MCF 10A (cell line): Measurements from ENCODE around the gene FKBP1B. TPM values are rescaled to one million over a fixed set of nuclear protein-coding genes. Genes with fewer than 3 reads are reported as not detected.
A peak's percentile ranks its signal among the peaks of the same experiment; 100 is the strongest.

Source experiments
- BruUV-seq: library from RNA; stranded (reverse); fragments of 400-500 nt; replicated peaks from 2 replicates; lab custom pipeline; 2021; lab: Mats Ljungman, UMichigan
- CTCF ChIA-PET: fragments of 300-600 bp; sonication (Branson Sonifier 250); formaldehyde crosslinking; extraction: SDS; loops from one replicate; lab custom pipeline; 2021; ENCODE audit warnings: antibody characterized with exemption, inconsistent platforms; lab: Yijun Ruan, JAX
- POLR2A ChIA-PET: fragments of 300-600, 350-650 bp; sonication (Branson Sonifier 250); formaldehyde crosslinking; extraction: SDS; loops from one replicate; lab custom pipeline; 2020; ENCODE audit warnings: antibody characterized with exemption, inconsistent platforms; lab: Yijun Ruan, JAX
- DNase-seq: peaks from one replicate; pipeline ENCODE4 v3.0.0-alpha.2; 2018; ENCODE audit not compliant: unreplicated experiment
- H3K27ac Mint-ChIP-seq: one replicate; pipeline ENCODE4 v1.8.0; 2022; ENCODE audit warnings: mild to moderate bottlenecking, low read depth, mixed read lengths; ENCODE audit not compliant: unreplicated experiment
- H3K27me3 Mint-ChIP-seq: one replicate; pipeline ENCODE4 v1.8.0; 2022; ENCODE audit warnings: mixed read lengths; ENCODE audit not compliant: insufficient read depth, unreplicated experiment
- H3K36me3 Mint-ChIP-seq: one replicate; pipeline ENCODE4 v1.8.0; 2022; ENCODE audit warnings: mild to moderate bottlenecking, moderate library complexity, mixed read lengths; ENCODE audit not compliant: insufficient read depth, unreplicated experiment
- H3K4me1 Mint-ChIP-seq: one replicate; pipeline ENCODE4 v1.8.0; 2022; ENCODE audit warnings: mixed read lengths; ENCODE audit not compliant: insufficient read depth, unreplicated experiment
- H3K4me3 Mint-ChIP-seq: one replicate; pipeline ENCODE4 v1.8.0; 2022; ENCODE audit warnings: mild to moderate bottlenecking, moderate library complexity, mixed read lengths; ENCODE audit not compliant: unreplicated experiment
- H3K9me3 Mint-ChIP-seq: one replicate; pipeline ENCODE4 v1.8.0; 2022; ENCODE audit warnings: mixed read lengths; ENCODE audit not compliant: unreplicated experiment
- CTCF ChIP-seq: fragments of 200-600 bp; IDR thresholded peaks from one replicate; pipeline ENCODE4 v1.8.0; 2022; ENCODE audit warnings: antibody characterized with exemption, mild to moderate bottlenecking; ENCODE audit not compliant: unreplicated experiment
- intact Hi-C: fragments of 100-400 bp; cut with micrococcal nuclease; formaldehyde crosslinking; loops from 2 replicates; pipeline ENCODE4 v1.14.1; 2022
- total RNA-seq: library from RNA; stranded (reverse); gene quantifications from 2 replicates; pipeline ENCODE4 v1.2.3, GENCODE V29; 2022

Gene FKBP1B
- total RNA-seq, 1 experiment from 2014 or later: 1.7 TPM

- ChIA-PET CTCF (interaction anchor here (1.6 kb wide), 1 partner anchor 14 kb away, joined by 4 read pairs; no protein-coding TSS in a partner anchor), POLR2A (interaction anchor here (3.0 to 4.1 kb wide), 2 partner anchors 11 to 18 kb away, joined by 21 to 27 read pairs; partner anchors contain the start of genes SF3B6 and WDCP)
- no peak overlapping the region for H3K4me3 Mint-ChIP-seq
- no peak for TF ChIP-seq CTCF
- BruUV-seq: no TSS peak
- no peak for DNase-seq
- H3K36me3 Mint-ChIP-seq: peaks cover 53% of the 10 kb centered on the region
- H3K9me3 Mint-ChIP-seq: no peaks in the 10 kb centered on the region
- no peaks in the 10 kb centered on the region for H3K4me1 Mint-ChIP-seq
- intact Hi-C loops: no loop called here
- no peaks in the 10 kb centered on the region for H3K27me3 Mint-ChIP-seq
- no peak overlapping the region for H3K27ac Mint-ChIP-seq
Observed at GRCh38 chr2:24065341-24065740, 15.8 kb downstream of the FKBP1B start.

GRCh38 chr2:24072259-24072658, 22.7 kb downstream of the FKBP1B start:
- no TSS peak for BruUV-seq
- peaks cover 12% of the 10 kb centered on the region for H3K4me1 Mint-ChIP-seq
- peaks cover 90% of the 10 kb centered on the region for H3K36me3 Mint-ChIP-seq
- no peak for DNase-seq
- ChIA-PET POLR2A (interaction anchor here (1.0 to 2.2 kb wide), 4 partner anchors 8 to 146 kb away, joined by 3 to 17 read pairs (median 8); partner anchors contain the start of genes ATAD2B and TP53I3), CTCF (interaction anchor here (0.6 to 1.0 kb wide), 4 partner anchors 11 to 128 kb away, joined by 3 to 5 read pairs (median 4); no protein-coding TSS in a partner anchor)
- no peak overlapping the region for H3K27ac Mint-ChIP-seq
- H3K4me3 Mint-ChIP-seq: no peak overlapping the region
- no peaks in the 10 kb centered on the region for H3K9me3 Mint-ChIP-seq
- intact Hi-C loops: no loop called here
- no peaks in the 10 kb centered on the region for H3K27me3 Mint-ChIP-seq
- no peak for TF ChIP-seq CTCF

- no peak for TF ChIP-seq CTCF
- no peaks in the 10 kb centered on the region for H3K9me3 Mint-ChIP-seq
- no peak for DNase-seq
- peak overlapping the region; percentile 97 for H3K4me3 Mint-ChIP-seq
- H3K27ac Mint-ChIP-seq: no peak overlapping the region
- intact Hi-C loops: no loop called here
- peaks cover 20% of the 10 kb centered on the region for H3K4me1 Mint-ChIP-seq
- no TSS peak for BruUV-seq
- ChIA-PET CTCF (interaction anchor here (0.9 to 1.1 kb wide), 2 partner anchors 22 to 250 kb away, joined by 3 read pairs; no protein-coding TSS in a partner anchor), POLR2A (interaction anchor here (0.6 to 2.2 kb wide), 8 partner anchors 11 to 308 kb away, joined by 3 to 17 read pairs (median 3); partner anchors contain the start of genes ATAD2B, FAM228B, FKBP1B and PFN4)
- H3K27me3 Mint-ChIP-seq: no peaks in the 10 kb centered on the region
- peaks cover 86% of the 10 kb centered on the region for H3K36me3 Mint-ChIP-seq
Observed at GRCh38 chr2:24073816-24074215, 24.3 kb downstream of the FKBP1B start.

GRCh38 chr2:24075259-24075658, 25.7 kb downstream of the FKBP1B start:
- no peak for DNase-seq
- Mint-ChIP-seq H3K4me1 (peaks cover 20% of the 10 kb centered on the region), H3K9me3 (no peaks in the 10 kb centered on the region), H3K27ac (peak overlapping the region; percentile 97), H3K4me3 (peak overlapping the region; percentile 97), H3K36me3 (peaks cover 83% of the 10 kb centered on the region), H3K27me3 (no peaks in the 10 kb centered on the region)
- POLR2A ChIA-PET: interaction anchor here (0.8 to 3.3 kb wide), 11 partner anchors 9 to 258 kb away, joined by 3 to 72 read pairs (median 16); partner anchors contain the start of genes ATAD2B, FKBP1B, TP53I3 and UBXN2A
- intact Hi-C loops: no loop called here
- CTCF ChIA-PET: no interaction called here
- no peak for TF ChIP-seq CTCF
- BruUV-seq: no TSS peak
